Endothelial cell of umbilical vein (primary cell): ENCODE results near the gene C12orf43. TPM values are rescaled to one million over a fixed set of nuclear protein-coding genes. Genes with fewer than 3 reads are reported as not detected.

Experiments
- BruUV-seq: library from RNA; stranded (reverse); fragments of 400-500 nt; replicated peaks from 2 replicates; lab custom pipeline; 2021; lab: Mats Ljungman, UMichigan
- CTCF ChIA-PET: fragments of 300-600, 350-600 bp; sonication (Branson Sonifier 250); formaldehyde crosslinking; loops from one replicate; lab custom pipeline; 2021; ENCODE audit warnings: antibody characterized with exemption, inconsistent platforms; lab: Charles Lee
- POLR2A ChIA-PET: fragments of 300-600, 350-600 bp; sonication (Branson Sonifier 250); formaldehyde crosslinking; loops from one replicate; lab custom pipeline; 2021; ENCODE audit warnings: antibody characterized with exemption, inconsistent platforms; lab: Charles Lee
- DNase-seq: peaks from one replicate; pipeline ENCODE4 v3.0.0-alpha.2; 2011; ENCODE audit warnings: low read depth, low spot score
- FAIRE-seq: peaks from 2 replicates; lab custom pipeline; 2011; peaks lifted over from hg19 to GRCh38; lab: Jason Lieb, UNC
- H2AFZ ChIP-seq: 2 replicates; pipeline ENCODE4 v1.6.0; 2012; ENCODE audit warnings: low read depth, low read length, control low read depth, inconsistent platforms
- H3K27ac ChIP-seq: 2 replicates; pipeline ENCODE4 v1.5.1; 2011; ENCODE audit warnings: low read depth, mild to moderate bottlenecking, control low read depth, low read length, moderate library complexity; ENCODE audit not compliant: insufficient read depth
- H3K27me3 ChIP-seq, 2 experiments: 2 replicates each; pipeline versions ENCODE4 v1.6.0 to v1.6.1; 2011; ENCODE audit warnings: low read length in 2 of 2, mixed read lengths in 1 of 2; ENCODE audit not compliant: control insufficient read depth in 2 of 2, insufficient read depth in 2 of 2
- H3K36me3 ChIP-seq, 2 experiments: 2 replicates in 1 of 2; 3 replicates in 1 of 2; pipeline ENCODE4 v1.5.1; 2011; ENCODE audit warnings: low read length in 2 of 2, mild to moderate bottlenecking in 1 of 2, moderate library complexity in 1 of 2; ENCODE audit not compliant: control insufficient read depth in 2 of 2, insufficient read depth in 2 of 2; ENCODE audit errors: extremely low read depth in 1 of 2
- H3K4me1 ChIP-seq: 3 replicates; pipeline ENCODE4 v1.5.1; 2011; ENCODE audit warnings: mild to moderate bottlenecking, low read length; ENCODE audit not compliant: control insufficient read depth, insufficient read depth; ENCODE audit errors: extremely low read depth
- H3K4me2 ChIP-seq: 2 replicates; pipeline ENCODE4 v1.6.1; 2011; ENCODE audit warnings: low read length, control low read depth, mixed read lengths; ENCODE audit not compliant: insufficient read depth
- H3K4me3 ChIP-seq, 3 experiments: fragments of 200-600 bp in 1 of 3; sonication (generic), shearing (Covaris generic) in 1 of 3; replicated peaks in 1 of 3; 2 replicates each; pipeline ENCODE4 v1.5.1; 2011 to 2016; ENCODE audit warnings: control low read depth in 3 of 3, low read length in 3 of 3, mild to moderate bottlenecking in 2 of 3, inconsistent platforms in 1 of 3, low read depth in 1 of 3, moderate library complexity in 1 of 3; ENCODE audit not compliant: insufficient read depth in 1 of 3
- H3K79me2 ChIP-seq: 2 replicates; pipeline ENCODE4 v1.6.0; 2012; ENCODE audit warnings: low read length, inconsistent platforms; ENCODE audit not compliant: control insufficient read depth, insufficient read depth
- H3K9ac ChIP-seq: replicated peaks from 2 replicates; pipeline ENCODE3; 2011; ENCODE audit warnings: low read length, control low read depth; ENCODE audit not compliant: insufficient read depth; ENCODE audit errors: extremely low read depth
- H3K9me1 ChIP-seq: replicated peaks from 3 replicates; pipeline ENCODE4 v1.6.0; 2011; ENCODE audit warnings: mild to moderate bottlenecking, low read length; ENCODE audit not compliant: control insufficient read depth, insufficient read depth; ENCODE audit errors: extremely low read depth
- H3K9me3 ChIP-seq: replicated peaks from 2 replicates; pipeline ENCODE4 v1.5.1; 2012; ENCODE audit warnings: low read length, inconsistent platforms; ENCODE audit not compliant: control insufficient read depth, insufficient read depth
- H4K20me1 ChIP-seq: replicated peaks from 2 replicates; pipeline ENCODE3; 2011; ENCODE audit warnings: mild to moderate bottlenecking, low read length; ENCODE audit not compliant: control insufficient read depth, insufficient read depth; ENCODE audit errors: extremely low read depth
- EZH2 ChIP-seq: IDR thresholded peaks from 2 replicates; pipeline ENCODE4 v1.6.1; 2012; ENCODE audit warnings: borderline replicate concordance, low read depth, mild to moderate bottlenecking, moderate library complexity, low read length, inconsistent platforms; ENCODE audit not compliant: severe bottlenecking
- FOS ChIP-seq: IDR thresholded peaks from 2 replicates; pipeline ENCODE4 v1.6.1; 2011; ENCODE audit warnings: mild to moderate bottlenecking, low read length, moderate library complexity, borderline replicate concordance; ENCODE audit not compliant: insufficient read depth
- JUN ChIP-seq: IDR thresholded peaks from 2 replicates; pipeline ENCODE4 v1.6.1; 2011; ENCODE audit warnings: borderline replicate concordance, low read depth; ENCODE audit not compliant: insufficient read length, insufficient read depth
- MAX ChIP-seq: IDR thresholded peaks from 2 replicates; pipeline ENCODE4 v1.6.1; 2011; ENCODE audit not compliant: insufficient read depth, insufficient read length
- MYC ChIP-seq: IDR thresholded peaks from one replicate; pipeline ENCODE4 v1.6.1; 2011; ENCODE audit warnings: mild to moderate bottlenecking, low read depth, low read length
- POLR2AphosphoS5 ChIP-seq: IDR thresholded peaks from 2 replicates; pipeline ENCODE4 v1.6.1; 2012; ENCODE audit warnings: low read depth, mild to moderate bottlenecking, control low read depth, low read length, moderate library complexity; ENCODE audit not compliant: insufficient read depth
- dilution Hi-C: fragments of 300-500 bp; cut with MboI; formaldehyde crosslinking; loops from one replicate; pipeline ENCODE4 v1.15.0; 2019; ENCODE audit warnings: low sequenced_read_pairs; ENCODE audit not compliant: extremely low pct_ligation_motif_present
- intact Hi-C: fragments of 100-400 bp; cut with micrococcal nuclease; formaldehyde crosslinking; loops from one replicate; pipeline ENCODE4 v1.10.0; 2022
- polyA plus RNA-seq, 4 experiments: library from polyadenylated mRNA; depleted of rRNA in 3 of 4; stranded (reverse) in 3 of 4; unstranded in 1 of 4; fragments of >200 nt; gene quantifications; 2 replicates each; pipeline versions ENCODE4 v1.2.1 to v1.2.3, GENCODE V29; 2011 to 2012; ENCODE audit warnings: missing spikeins in 1 of 4
- total RNA-seq: library from RNA; stranded (reverse); gene quantifications from 2 replicates; pipeline ENCODE4 v1.2.3, GENCODE V29; 2021

The C12orf43 gene
- total and polyA plus RNA-seq, 2 donors (not counting 3 experiments of a cell fraction or from before 2014, with no cell fraction given): 12.3 to 24.7 TPM

GRCh38 chr12:120979862-120980696 lies 36.2 kb downstream of the C12orf43 start:
- Histone ChIP-seq H3K36me3 (no peaks in the 10 kb centered on the region), H2AFZ (no peak overlapping the region), H3K27ac (no peak overlapping the region), H3K4me3 (no peak overlapping the region), H3K9me1 (no peaks in the 10 kb centered on the region), H3K9me3 (no peaks in the 10 kb centered on the region), H3K4me1 (no peaks in the 10 kb centered on the region), H3K9ac (no peak overlapping the region), H3K79me2 (no peaks in the 10 kb centered on the region), H4K20me1 (no peaks in the 10 kb centered on the region), H3K27me3 (no peaks in the 10 kb centered on the region), H3K4me2 (no peak overlapping the region)
- intact Hi-C loops: loop anchor here (2.0 kb wide), 1 partner anchor 17 kb away; no protein-coding TSS in a partner anchor
- FAIRE-seq (no peak), DNase-seq (no peak)
- no TSS peak for BruUV-seq
- dilution Hi-C loops: no loop called here
- TF ChIP-seq FOS: no peak
- TF ChIP-seq JUN: no peak
- no peak for TF ChIP-seq MYC
- TF ChIP-seq MAX: no peak
- no peak for TF ChIP-seq POLR2AphosphoS5
- no peak for TF ChIP-seq EZH2
- POLR2A ChIA-PET: no interaction called here
- CTCF ChIA-PET: interaction anchor here (1.4 to 2.6 kb wide), 2 partner anchors 8 to 331 kb away, joined by 4 to 14 read pairs; no protein-coding TSS in a partner anchor
